GM12874 (cell line): ENCODE results near the gene RDH14.

Experiments used
- TF ChIP-seq, protein P1 (sequence below): IDR thresholded peaks from 2 replicates; pipeline ENCODE4 v1.5.1; 2011; ENCODE audit warnings: low read depth, mild to moderate bottlenecking, control low read depth, low read length, moderate library complexity; ENCODE audit not compliant: insufficient read depth

Gene RDH14

DNA sequence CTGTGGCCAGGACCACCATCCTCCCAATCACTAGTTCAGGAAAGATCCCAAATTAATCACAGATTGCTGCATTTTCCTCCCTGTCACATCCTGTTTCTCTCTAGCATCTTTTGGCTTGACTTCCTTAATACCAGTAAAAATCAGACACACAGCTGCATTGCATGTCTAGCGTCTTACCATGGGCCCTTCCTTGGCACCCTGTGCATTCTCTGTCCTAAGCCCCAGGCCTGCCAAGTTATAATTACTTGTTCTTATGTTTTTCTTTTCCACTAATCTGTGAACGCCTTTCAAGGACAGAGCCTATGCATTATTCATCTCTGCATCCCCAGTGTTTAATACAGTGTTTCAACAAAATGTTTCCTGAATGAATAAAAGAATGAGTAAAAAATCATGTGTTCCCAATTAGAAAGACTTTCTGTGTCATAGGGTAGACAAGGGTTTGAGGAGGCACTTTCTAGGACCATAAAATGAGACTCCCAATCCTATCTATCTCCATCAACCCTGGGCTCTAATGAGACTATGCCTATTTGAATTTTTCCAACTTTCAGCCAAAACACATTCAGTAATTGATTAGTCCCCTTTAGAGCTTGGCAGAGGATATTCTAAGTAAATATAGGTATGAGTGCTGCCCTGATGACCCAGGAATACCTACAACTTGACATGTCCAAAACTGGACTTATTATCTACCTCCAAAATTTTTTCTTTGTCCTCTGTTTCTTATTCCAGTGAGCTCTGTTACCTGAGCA lies 39.2 kb upstream of the RDH14 start:
- TF ChIP-seq, protein P1, sequence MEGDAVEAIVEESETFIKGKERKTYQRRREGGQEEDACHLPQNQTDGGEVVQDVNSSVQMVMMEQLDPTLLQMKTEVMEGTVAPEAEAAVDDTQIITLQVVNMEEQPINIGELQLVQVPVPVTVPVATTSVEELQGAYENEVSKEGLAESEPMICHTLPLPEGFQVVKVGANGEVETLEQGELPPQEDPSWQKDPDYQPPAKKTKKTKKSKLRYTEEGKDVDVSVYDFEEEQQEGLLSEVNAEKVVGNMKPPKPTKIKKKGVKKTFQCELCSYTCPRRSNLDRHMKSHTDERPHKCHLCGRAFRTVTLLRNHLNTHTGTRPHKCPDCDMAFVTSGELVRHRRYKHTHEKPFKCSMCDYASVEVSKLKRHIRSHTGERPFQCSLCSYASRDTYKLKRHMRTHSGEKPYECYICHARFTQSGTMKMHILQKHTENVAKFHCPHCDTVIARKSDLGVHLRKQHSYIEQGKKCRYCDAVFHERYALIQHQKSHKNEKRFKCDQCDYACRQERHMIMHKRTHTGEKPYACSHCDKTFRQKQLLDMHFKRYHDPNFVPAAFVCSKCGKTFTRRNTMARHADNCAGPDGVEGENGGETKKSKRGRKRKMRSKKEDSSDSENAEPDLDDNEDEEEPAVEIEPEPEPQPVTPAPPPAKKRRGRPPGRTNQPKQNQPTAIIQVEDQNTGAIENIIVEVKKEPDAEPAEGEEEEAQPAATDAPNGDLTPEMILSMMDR: no peak

DNA sequence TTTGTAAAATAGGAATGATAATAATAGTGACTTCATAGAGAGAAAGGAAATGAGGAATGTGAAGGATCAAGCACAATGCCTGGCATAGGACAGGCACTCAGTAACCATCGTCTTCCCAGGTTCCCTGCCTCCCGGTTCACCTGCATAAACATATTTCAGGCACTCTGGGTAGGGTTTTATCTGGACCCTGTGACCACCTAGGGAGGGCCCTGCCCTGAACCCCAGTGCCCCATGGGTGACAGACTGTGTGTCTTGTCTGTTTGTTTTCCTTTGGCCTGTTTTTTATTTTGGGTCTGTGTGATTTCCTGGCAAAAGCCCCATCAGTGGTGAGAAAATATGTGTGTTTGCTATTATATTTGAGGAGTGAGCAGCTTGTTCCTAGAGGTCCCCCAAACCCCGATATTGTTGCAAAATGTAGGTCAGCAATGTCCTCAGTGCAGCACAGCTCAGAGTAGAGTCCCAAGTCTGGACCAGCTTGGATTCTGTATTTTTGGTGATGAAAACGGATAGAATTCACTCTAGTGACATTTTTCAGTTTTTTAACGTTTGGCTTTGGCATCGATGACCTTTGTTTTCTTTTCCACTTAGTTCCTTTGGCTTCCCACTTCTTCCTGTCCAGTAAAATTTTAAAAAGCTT lies 38.5 kb upstream of the RDH14 start:
- TF ChIP-seq, protein P1: no peak

DNA sequence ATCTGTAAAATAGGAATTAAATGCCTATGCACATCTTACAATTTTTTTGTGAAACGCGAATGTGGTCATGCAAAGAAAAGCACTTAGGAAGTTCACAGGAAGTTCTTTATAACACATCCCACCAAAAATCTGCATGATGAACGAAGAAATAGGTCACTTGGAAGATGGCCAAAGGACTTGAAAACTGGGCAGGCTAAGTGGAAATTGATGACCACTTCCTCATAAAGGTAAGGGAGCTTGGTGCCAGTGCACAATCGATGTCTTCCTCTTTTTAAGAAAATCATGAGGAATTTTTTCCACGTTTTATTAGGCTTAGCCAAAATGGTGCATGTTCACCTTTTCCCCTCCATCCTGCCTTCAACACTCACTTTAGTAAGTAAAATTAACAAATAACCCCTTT lies 37.2 kb upstream of the RDH14 start:
- TF ChIP-seq, protein P1: no peak

DNA sequence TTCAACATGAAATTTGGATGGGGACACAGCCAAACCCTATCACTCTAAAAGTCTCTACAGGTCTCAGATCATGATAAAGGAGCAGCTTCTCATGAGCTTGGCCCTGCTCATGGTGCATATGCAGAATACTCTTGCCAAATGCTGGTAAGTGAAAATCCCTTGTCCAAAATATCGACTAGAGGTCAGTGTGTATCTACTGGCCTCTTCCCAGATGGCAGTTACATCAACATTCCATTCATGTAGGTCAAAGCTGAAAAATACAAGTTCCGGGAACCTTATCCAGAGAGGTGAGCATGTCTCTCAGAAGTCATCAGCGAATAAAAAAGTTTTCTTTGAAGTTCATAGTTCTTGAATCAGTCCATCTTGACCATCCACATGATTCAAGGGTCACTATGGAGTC lies 36.5 kb upstream of the RDH14 start:
- TF ChIP-seq, protein P1: no peak

DNA sequence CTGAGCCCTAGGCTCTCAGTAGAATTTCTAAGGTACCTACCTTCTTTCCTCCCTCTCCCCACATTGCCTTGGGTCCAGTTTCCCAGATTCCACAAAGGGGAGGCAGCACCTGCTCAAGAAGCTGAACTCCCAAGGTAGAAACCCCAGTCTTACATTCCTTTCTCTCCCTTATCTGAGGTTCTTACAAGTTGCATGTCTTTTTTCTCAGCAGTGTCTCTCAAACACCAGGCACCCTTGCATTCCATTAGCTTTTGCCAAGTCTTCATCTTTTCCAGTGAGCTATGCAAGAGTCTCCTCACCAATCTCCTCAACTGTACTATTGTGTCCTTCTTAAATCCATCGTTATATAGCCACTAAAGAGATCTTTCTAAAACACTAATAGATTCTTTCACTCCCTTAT lies 33.0 kb upstream of the RDH14 start:
- TF ChIP-seq, protein P1: no peak

DNA sequence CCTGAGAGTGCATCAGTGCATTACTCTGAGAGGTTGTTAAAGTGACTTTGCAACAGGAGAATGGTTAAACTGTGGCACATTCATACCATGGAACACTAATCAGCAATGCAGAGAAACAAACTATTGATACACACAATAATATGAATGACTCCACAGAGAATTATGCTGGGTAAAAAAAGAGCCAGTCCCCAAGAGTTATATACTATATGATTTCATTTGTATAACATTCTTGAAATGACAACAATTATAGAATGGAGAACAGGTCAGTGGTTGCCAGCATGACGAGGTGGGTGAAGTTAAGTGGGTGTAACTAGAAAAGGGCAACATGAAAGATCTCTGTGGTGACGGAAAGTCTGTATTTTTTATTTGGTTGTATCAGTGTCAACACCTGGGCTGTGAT lies 31.9 kb upstream of the RDH14 start:
- TF ChIP-seq, protein P1: no peak

DNA sequence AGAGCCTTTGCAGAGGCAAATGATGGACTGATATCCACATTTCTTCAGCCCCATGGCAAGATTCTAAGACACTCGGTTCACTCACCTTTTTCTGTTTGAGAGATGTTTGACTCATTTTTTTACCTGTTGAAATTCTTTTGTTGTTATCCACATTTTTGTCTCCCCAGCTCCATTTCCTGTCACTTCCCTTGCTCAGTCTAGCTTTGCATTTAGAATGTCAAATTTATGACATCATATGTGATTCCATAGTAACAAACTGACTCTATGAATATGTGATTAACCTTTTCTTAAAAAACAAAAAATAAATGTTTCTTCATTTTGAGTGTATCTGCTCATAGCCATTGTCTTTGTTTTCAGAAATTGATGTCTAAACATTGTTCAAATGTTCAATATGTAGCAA lies 28.9 kb upstream of the RDH14 start, which contains the start of gene NT5C1B:
Gene NT5C1B, minus strand, starts transcription at position 216 of the 400 bp plus-strand sequence. Its CDS starts 101 bp downstream, at position 115.
- TF ChIP-seq, protein P1: no peak
